UCSD-AML1 (cell line): Measurements from ENCODE around the gene PPBP.
"Not testable (repeated sequence)": the region's sequence is repeated elsewhere in the genome, so short reads cannot be mapped to it uniquely, and the experiment has no call there.

Experiments used
- DNase-seq: peaks from one replicate; lab custom pipeline; 2025; ENCODE audit not compliant: unreplicated experiment; lab: John Stamatoyannopoulos, UW

Gene PPBP

GRCh38 chr4:73998040-73999011, 10.3 kb upstream of the PPBP start, which contains the start of gene CXCL5:
Gene CXCL5 (minus strand): TSS chr4:73998677. CDS start chr4:73998581, 96 bp downstream.
- DNase-seq = no peak

GRCh38 chr4:73992050-73992449, 4.1 kb upstream of the PPBP start:
- DNase-seq = no peak

GRCh38 chr4:73991742-73992000, 3.7 kb upstream of the PPBP start:
- DNase-seq = no peak

GRCh38 chr4:73990988-73991741, 3.2 kb upstream of the PPBP start:
- DNase-seq = no peak

- DNase-seq = no peak
Measured at GRCh38 chr4:73989928-73990327, 1.9 kb upstream of the PPBP start.

- DNase-seq = no peak
Measured at GRCh38 chr4:73989031-73989430, 1.0 kb upstream of the PPBP start.

- DNase-seq = no peak
Measured at GRCh38 chr4:73985528-73985852, 2.5 kb downstream of the PPBP start.

GRCh38 chr4:73984736-73985527, 3.1 kb downstream of the PPBP start:
- DNase-seq = no peak

- DNase-seq = not testable (repeated sequence)
Measured at GRCh38 chr4:73981175-73981574, 6.8 kb downstream of the PPBP start.

- peak; percentile 10 for DNase-seq
Measured at GRCh38 chr4:73979407-73979957, 8.5 kb downstream of the PPBP start.

GRCh38 chr4:73978886-73979285, 9.1 kb downstream of the PPBP start:
- DNase-seq = no peak

GRCh38 chr4:73976716-73977115, 11.3 kb downstream of the PPBP start:
- no peak for DNase-seq

- DNase-seq = no peak
Measured at GRCh38 chr4:73976217-73976616, 11.8 kb downstream of the PPBP start.

GRCh38 chr4:73974352-73974751, 13.6 kb downstream of the PPBP start:
- DNase-seq = no peak

GRCh38 chr4:73970945-73971344, 17.0 kb downstream of the PPBP start:
- no peak for DNase-seq

GRCh38 chr4:73970011-73970410, 18.0 kb downstream of the PPBP start:
- DNase-seq = no peak

GRCh38 chr4:73967866-73968265, 20.1 kb downstream of the PPBP start:
- no peak for DNase-seq

- DNase-seq = no peak
Measured at GRCh38 chr4:73964862-73965611, 23.0 kb downstream of the PPBP start.

- no peak for DNase-seq
Measured at GRCh38 chr4:73962724-73963123, 25.3 kb downstream of the PPBP start.

- DNase-seq = not testable (repeated sequence)
Measured at GRCh38 chr4:73959041-73959440, 28.9 kb downstream of the PPBP start.

- no peak for DNase-seq
Measured at GRCh38 chr4:73952352-73952751, 35.6 kb downstream of the PPBP start.
